Gastroesophageal sphincter (tissue), 4 donors: Measurements from ENCODE around the gene TAF1B. TPM values are rescaled to one million over a fixed set of nuclear protein-coding genes. Genes with fewer than 3 reads are reported as not detected.
A peak's percentile ranks its signal among the peaks of the same experiment; 100 is the strongest.

Experiments used
- ATAC-seq: fragments of 150-250 bp; one replicate; pipeline ENCODE4 v1.9.1; 2016; ENCODE audit warnings: mild to moderate bottlenecking, moderate library complexity
- H3K27ac ChIP-seq, 4 donors: fragments of 200-600 bp; sonication (generic) in 3 of 4; 1 replicate in 3 of 4; 2 replicates in 1 of 4; pipeline ENCODE4 v1.5.1; 2016 to 2019
- H3K27me3 ChIP-seq: fragments of 200-600 bp; sonication (generic); one replicate; pipeline ENCODE4 v1.5.1; 2019
- H3K36me3 ChIP-seq, 2 donors: fragments of 200-600 bp; sonication (generic); one replicate each; pipeline ENCODE4 v1.5.1; 2019; ENCODE audit warnings: control low read depth in 1 of 2
- H3K4me1 ChIP-seq, 3 donors: fragments of 200-600 bp; sonication (generic); 1 replicate in 2 of 3; 2 replicates in 1 of 3; pipeline ENCODE4 v1.5.1; 2016 to 2019; ENCODE audit warnings: control low read depth in 2 of 3
- H3K4me3 ChIP-seq, 2 donors: fragments of 200-600 bp; sonication (generic); one replicate each; pipeline ENCODE4 v1.5.1; 2019; ENCODE audit warnings: mild to moderate bottlenecking in 1 of 2, moderate library complexity in 1 of 2
- H3K9me3 ChIP-seq, 3 donors: fragments of 200-600 bp; sonication (generic); one replicate each; pipeline ENCODE4 v1.5.1; 2017 to 2019; ENCODE audit warnings: control low read depth in 2 of 3
- CTCF ChIP-seq, 4 experiments: fragments of 200-600 bp in 2 of 4; fragments of 450-650 bp in 2 of 4; sonication (generic) in 1 of 4; IDR thresholded peaks; one replicate each; pipeline ENCODE4 v1.5.1; 2017 to 2019; ENCODE audit warnings: antibody characterized with exemption in 4 of 4, mild to moderate bottlenecking in 2 of 4, moderate library complexity in 2 of 4
- EP300 ChIP-seq: sonication (generic); formaldehyde crosslinking; IDR thresholded peaks from one replicate; pipeline ENCODE4 v1.6.1; 2017; ENCODE audit warnings: antibody characterized with exemption, mild to moderate bottlenecking
- POLR2A ChIP-seq, 2 donors: fragments of 450-650 bp; IDR thresholded peaks; one replicate each; pipeline ENCODE4 v1.6.1; 2017; ENCODE audit warnings: antibody characterized with exemption in 2 of 2, mild to moderate bottlenecking in 2 of 2, moderate library complexity in 1 of 2
- POLR2AphosphoS5 ChIP-seq: sonication (generic); formaldehyde crosslinking; IDR thresholded peaks from one replicate; pipeline ENCODE4 v1.6.1; 2017; ENCODE audit warnings: antibody characterized with exemption
- WGBS, 2 donors: methylation state at CpG; one replicate each; pipeline ENCODE4 v1.1.5; 2018; ENCODE audit warnings: low coverage in 1 of 2; 5-methylcytosine and 5-hydroxymethylcytosine counted together
- total RNA-seq, 4 donors: library from RNA; depleted of rRNA; stranded (reverse); fragments of >200 nt; gene quantifications; one replicate each; pipeline ENCODE4 v1.1.0, GENCODE V29; 2016

TAF1B gene
- total RNA-seq, 4 donors from 2014 or later, result 6.2 to 15.6 (median 8.5) TPM

- Histone ChIP-seq H3K4me1 (peaks cover 0 to 14% (median 9%) of the 10 kb centered on the region in 3 donors), H3K27ac (no peak overlapping the region), H3K36me3 (no peaks in the 10 kb centered on the region), H3K27me3 (peaks cover 4% of the 10 kb centered on the region), H3K4me3 (peak overlapping the region in 1 of 2 donors; percentile 13), H3K9me3 (no peaks in the 10 kb centered on the region)
- ATAC-seq, result no peak
- TF ChIP-seq CTCF (IDR thresholded peaks at IDR 0.05) (no peak), POLR2A (IDR thresholded peaks at IDR 0.05) (no peak), POLR2AphosphoS5 (no peak), EP300 (no peak)
- WGBS, 2 donors, result no CpG with 5 or more reads among the region's 24 CpGs
Measured at GRCh38 chr2:9814129-9814868, 29.0 kb upstream of the TAF1B start.

GRCh38 chr2:9815076-9815475 lies 28.2 kb upstream of the TAF1B start:
- ATAC-seq, result no peak
- no peak for TF ChIP-seq POLR2AphosphoS5
- Histone ChIP-seq H3K27me3 (peaks cover 11% of the 10 kb centered on the region), H3K4me3 (no peak overlapping the region), H3K4me1 (peaks cover 0 to 14% (median 9%) of the 10 kb centered on the region in 3 donors), H3K36me3 (no peaks in the 10 kb centered on the region), H3K9me3 (no peaks in the 10 kb centered on the region), H3K27ac (no peak overlapping the region)
- 100% methylated on average over 4 of the region's 4 CpGs; no CpG with 5 or more reads in 1 of the 2 donors for WGBS, 2 donors

GRCh38 chr2:9815844-9816279 lies 27.4 kb upstream of the TAF1B start:
- no peak for TF ChIP-seq POLR2A (IDR thresholded peaks at IDR 0.05)
- TF ChIP-seq CTCF (IDR thresholded peaks at IDR 0.05), result no peak
- no peak for TF ChIP-seq EP300
- no peak for TF ChIP-seq POLR2AphosphoS5
- 69 to 100% methylated on average over 5 to 13 of the region's 17 CpGs for WGBS, 2 donors
- Histone ChIP-seq H3K9me3 (no peaks in the 10 kb centered on the region), H3K36me3 (no peaks in the 10 kb centered on the region), H3K4me1 (peaks cover 0 to 14% (median 9%) of the 10 kb centered on the region in 3 donors), H3K27ac (no peak overlapping the region), H3K27me3 (peaks cover 14% of the 10 kb centered on the region), H3K4me3 (no peak overlapping the region)
- ATAC-seq, result no peak

- 90 to 94% methylated on average over 2 of the region's 2 CpGs for WGBS, 2 donors
- Histone ChIP-seq H3K36me3 (no peaks in the 10 kb centered on the region), H3K27me3 (peaks cover 14% of the 10 kb centered on the region), H3K4me3 (no peak overlapping the region), H3K27ac (no peak overlapping the region), H3K9me3 (no peaks in the 10 kb centered on the region), H3K4me1 (peaks cover 0 to 12% (median 9%) of the 10 kb centered on the region in 3 donors)
- ATAC-seq, result no peak
- no peak for TF ChIP-seq EP300
- TF ChIP-seq CTCF (IDR thresholded peaks at IDR 0.05), result no peak
- TF ChIP-seq POLR2AphosphoS5, result no peak
- TF ChIP-seq POLR2A (IDR thresholded peaks at IDR 0.05), result no peak
Measured at GRCh38 chr2:9818097-9818496, 25.2 kb upstream of the TAF1B start.

GRCh38 chr2:9819551-9819950 lies 23.7 kb upstream of the TAF1B start:
- Histone ChIP-seq H3K4me3 (no peak overlapping the region), H3K4me1 (no peaks in the 10 kb centered on the region), H3K9me3 (no peaks in the 10 kb centered on the region), H3K36me3 (no peaks in the 10 kb centered on the region), H3K27ac (no peak overlapping the region), H3K27me3 (peaks cover 10% of the 10 kb centered on the region)
- no CpG with 5 or more reads among the region's 13 CpGs for WGBS, 2 donors
- TF ChIP-seq CTCF (IDR thresholded peaks at IDR 0.05) (no peak), POLR2AphosphoS5 (no peak), POLR2A (IDR thresholded peaks at IDR 0.05) (no peak), EP300 (no peak)
- ATAC-seq, result no peak
